Rectal smooth muscle tissue (tissue), 1 donor: Measurements from ENCODE around the gene BHLHA15.

Experiments
- H3K27ac ChIP-seq: one replicate; pipeline ENCODE4 v1.7.0; 2013; ENCODE audit warnings: low read depth, low read length, inconsistent platforms
- H3K27me3 ChIP-seq: one replicate; pipeline ENCODE4 v1.7.0; 2013; ENCODE audit warnings: low read length; ENCODE audit not compliant: control insufficient read depth, insufficient read depth
- H3K36me3 ChIP-seq: one replicate; pipeline ENCODE4 v1.7.0; 2013; ENCODE audit warnings: low read length; ENCODE audit not compliant: control insufficient read depth, insufficient read depth
- H3K4me1 ChIP-seq: one replicate; pipeline ENCODE4 v1.7.0; 2013; ENCODE audit warnings: low read length; ENCODE audit not compliant: control insufficient read depth, insufficient read depth
- H3K4me3 ChIP-seq: one replicate; pipeline ENCODE4 v1.7.0; 2013; ENCODE audit warnings: low read length
- H3K9ac ChIP-seq: one replicate; pipeline ENCODE4 v1.7.0; 2013; ENCODE audit warnings: low read length

BHLHA15 gene

DNA sequence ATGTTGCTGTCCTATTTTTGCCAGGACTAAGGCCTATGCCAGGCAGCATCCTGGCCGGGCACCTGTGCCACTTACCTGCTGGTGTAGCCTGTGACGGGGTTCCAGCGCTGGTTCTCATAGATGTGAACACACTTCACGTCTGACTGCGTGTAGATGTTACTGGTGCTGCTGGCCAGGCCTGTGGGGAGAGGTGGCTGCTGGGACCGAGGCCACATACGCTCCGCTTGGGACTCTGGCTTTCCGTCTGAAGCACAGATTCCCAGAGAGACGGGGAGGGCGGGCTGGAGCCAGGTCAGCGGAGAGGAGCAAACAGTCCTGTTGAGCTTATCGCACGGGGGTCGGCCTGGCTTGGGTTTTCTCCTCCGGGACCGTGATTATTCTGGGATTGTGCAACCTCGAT is 16.7 kb downstream of the BHLHA15 start:
- Histone ChIP-seq H3K4me1 (no peaks in the 10 kb centered on the region), H3K27ac (no peak overlapping the region), H3K27me3 (no peaks in the 10 kb centered on the region), H3K4me3 (no peak overlapping the region), H3K9ac (no peak overlapping the region), H3K36me3 (peaks cover 2% of the 10 kb centered on the region)

DNA sequence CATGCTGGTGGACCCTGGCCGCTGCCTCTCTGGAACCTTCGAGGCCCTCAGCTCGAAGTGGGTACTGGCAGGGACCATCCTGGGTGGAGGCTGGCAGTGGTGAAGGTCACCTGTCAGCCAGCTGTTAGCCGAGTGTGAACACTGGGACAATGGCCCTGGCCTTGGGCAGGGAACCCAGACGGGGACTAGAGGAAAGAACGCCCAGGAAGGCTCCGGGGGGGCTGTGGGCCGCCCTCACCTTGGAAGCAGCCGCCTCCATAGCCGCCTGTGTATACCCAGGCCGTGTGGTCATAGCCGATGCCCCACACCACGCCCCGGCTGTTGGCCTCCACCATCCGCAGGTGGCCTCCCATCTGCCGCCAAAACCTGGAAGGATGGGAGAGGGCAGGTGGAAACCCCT is 17.6 kb downstream of the BHLHA15 start:
- H3K27me3 ChIP-seq = no peaks in the 10 kb centered on the region
- peaks cover 2% of the 10 kb centered on the region for H3K36me3 ChIP-seq
- H3K27ac ChIP-seq = no peak overlapping the region
- H3K4me3 ChIP-seq = no peak overlapping the region
- no peak overlapping the region for H3K9ac ChIP-seq
- H3K4me1 ChIP-seq = no peaks in the 10 kb centered on the region

- no peak overlapping the region for H3K27ac ChIP-seq
- H3K36me3 ChIP-seq = peaks cover 2% of the 10 kb centered on the region
- H3K27me3 ChIP-seq = no peaks in the 10 kb centered on the region
- H3K4me3 ChIP-seq = no peak overlapping the region
- no peak overlapping the region for H3K9ac ChIP-seq
- no peaks in the 10 kb centered on the region for H3K4me1 ChIP-seq
These were observed 18.2 kb downstream of the BHLHA15 start for GRCh38 chr7:98229441-98229840.

GRCh38 chr7:98229991-98230745 is 18.9 kb downstream of the BHLHA15 start:
- H3K4me1 ChIP-seq = no peaks in the 10 kb centered on the region
- H3K27ac ChIP-seq = no peak overlapping the region
- peaks cover 2% of the 10 kb centered on the region for H3K36me3 ChIP-seq
- H3K27me3 ChIP-seq = no peaks in the 10 kb centered on the region
- no peak overlapping the region for H3K9ac ChIP-seq
- H3K4me3 ChIP-seq = no peak overlapping the region

DNA sequence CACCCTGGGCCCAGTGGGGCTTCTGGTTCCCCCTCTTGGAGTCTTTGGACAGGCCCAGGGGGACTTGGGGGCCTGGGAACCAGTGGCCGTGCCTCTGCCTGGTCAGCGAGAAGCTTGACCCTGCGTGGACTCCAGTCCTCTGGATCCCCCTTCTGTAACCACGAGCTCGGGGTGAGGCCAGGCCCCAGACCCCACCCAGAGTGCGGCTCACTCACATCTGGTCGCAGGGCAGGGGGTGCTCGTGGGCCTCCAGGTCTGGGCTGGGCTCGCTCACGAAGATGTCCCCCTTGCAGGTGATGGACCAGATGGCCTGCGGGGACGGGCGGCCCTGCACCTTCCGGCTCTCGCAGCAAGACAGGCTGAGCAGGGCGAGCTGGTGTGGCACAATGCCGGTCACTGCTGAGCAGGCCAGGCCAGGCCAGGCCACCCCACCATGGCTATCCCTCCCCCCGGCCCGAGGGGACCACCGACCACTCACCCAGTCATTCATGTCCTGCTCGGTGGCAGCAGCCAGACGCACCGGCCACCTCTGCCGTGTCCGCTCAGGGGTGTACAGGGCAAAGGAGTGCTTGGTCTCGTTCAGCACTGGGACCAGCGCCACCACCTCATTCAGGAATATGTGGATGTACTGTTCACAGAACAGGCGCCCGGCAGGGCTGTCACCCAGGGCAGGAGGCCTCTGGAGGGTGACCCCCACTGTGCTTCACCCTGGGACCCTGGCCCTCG is 19.7 kb downstream of the BHLHA15 start:
- Histone ChIP-seq H3K27ac (no peak overlapping the region), H3K36me3 (peaks cover 2% of the 10 kb centered on the region), H3K4me3 (no peak overlapping the region)

GRCh38 chr7:98231493-98232262 is 20.4 kb downstream of the BHLHA15 start:
- no peak overlapping the region for H3K4me3 ChIP-seq
- no peaks in the 10 kb centered on the region for H3K27me3 ChIP-seq
- H3K27ac ChIP-seq = no peak overlapping the region
- no peak overlapping the region for H3K9ac ChIP-seq
- H3K4me1 ChIP-seq = no peaks in the 10 kb centered on the region
- peaks cover 2% of the 10 kb centered on the region for H3K36me3 ChIP-seq

More for the DNA sequence above, 19.7 kb downstream of the BHLHA15 start:
- H3K27me3 ChIP-seq = no peaks in the 10 kb centered on the region
- no peak overlapping the region for H3K9ac ChIP-seq
- H3K4me1 ChIP-seq = no peaks in the 10 kb centered on the region

DNA sequence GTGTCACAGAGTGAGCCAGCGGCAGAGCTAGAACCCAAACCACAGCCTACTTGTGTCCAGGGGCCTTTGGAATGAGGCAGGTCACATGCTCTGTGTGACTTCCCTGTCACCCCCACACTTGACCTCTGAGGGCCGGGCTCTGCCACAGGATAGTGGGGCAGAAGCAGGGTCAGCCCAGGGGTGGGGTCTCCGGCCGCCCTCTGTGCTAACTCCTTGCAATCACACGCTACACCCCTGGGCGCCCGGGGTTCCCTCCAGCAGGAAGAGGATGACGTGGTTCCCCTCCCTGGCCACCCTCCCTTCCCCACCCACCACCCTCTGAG is 21.0 kb downstream of the BHLHA15 start:
- H3K4me3 ChIP-seq = no peak overlapping the region
- no peak overlapping the region for H3K27ac ChIP-seq
- H3K27me3 ChIP-seq = no peaks in the 10 kb centered on the region
- no peaks in the 10 kb centered on the region for H3K4me1 ChIP-seq
- H3K36me3 ChIP-seq = peaks cover 2% of the 10 kb centered on the region
- no peak overlapping the region for H3K9ac ChIP-seq

DNA sequence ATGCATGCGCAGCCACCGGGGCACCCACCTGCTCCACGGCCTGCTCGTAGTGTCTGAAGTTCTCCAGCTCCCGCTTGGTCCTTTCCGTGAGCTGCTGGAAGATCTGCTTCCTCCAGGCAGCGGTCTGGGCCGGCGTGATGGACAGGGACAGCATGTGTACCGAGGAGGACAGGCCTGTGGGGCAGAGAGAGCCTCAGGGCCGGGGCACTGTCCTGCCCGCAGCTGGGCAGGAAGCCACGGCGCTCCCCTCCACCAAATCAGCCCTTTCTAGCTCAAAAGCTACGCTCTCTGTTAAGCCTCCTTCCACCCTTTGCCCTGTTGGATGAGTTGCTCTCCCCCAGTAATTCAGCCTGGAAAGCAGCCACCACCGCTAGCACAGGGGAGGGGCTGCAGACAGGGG is 21.6 kb downstream of the BHLHA15 start:
- H3K27me3 ChIP-seq = no peaks in the 10 kb centered on the region
- H3K4me1 ChIP-seq = no peaks in the 10 kb centered on the region
- H3K4me3 ChIP-seq = no peak overlapping the region
- no peak overlapping the region for H3K9ac ChIP-seq
- H3K27ac ChIP-seq = no peak overlapping the region
- peaks cover 2% of the 10 kb centered on the region for H3K36me3 ChIP-seq

DNA sequence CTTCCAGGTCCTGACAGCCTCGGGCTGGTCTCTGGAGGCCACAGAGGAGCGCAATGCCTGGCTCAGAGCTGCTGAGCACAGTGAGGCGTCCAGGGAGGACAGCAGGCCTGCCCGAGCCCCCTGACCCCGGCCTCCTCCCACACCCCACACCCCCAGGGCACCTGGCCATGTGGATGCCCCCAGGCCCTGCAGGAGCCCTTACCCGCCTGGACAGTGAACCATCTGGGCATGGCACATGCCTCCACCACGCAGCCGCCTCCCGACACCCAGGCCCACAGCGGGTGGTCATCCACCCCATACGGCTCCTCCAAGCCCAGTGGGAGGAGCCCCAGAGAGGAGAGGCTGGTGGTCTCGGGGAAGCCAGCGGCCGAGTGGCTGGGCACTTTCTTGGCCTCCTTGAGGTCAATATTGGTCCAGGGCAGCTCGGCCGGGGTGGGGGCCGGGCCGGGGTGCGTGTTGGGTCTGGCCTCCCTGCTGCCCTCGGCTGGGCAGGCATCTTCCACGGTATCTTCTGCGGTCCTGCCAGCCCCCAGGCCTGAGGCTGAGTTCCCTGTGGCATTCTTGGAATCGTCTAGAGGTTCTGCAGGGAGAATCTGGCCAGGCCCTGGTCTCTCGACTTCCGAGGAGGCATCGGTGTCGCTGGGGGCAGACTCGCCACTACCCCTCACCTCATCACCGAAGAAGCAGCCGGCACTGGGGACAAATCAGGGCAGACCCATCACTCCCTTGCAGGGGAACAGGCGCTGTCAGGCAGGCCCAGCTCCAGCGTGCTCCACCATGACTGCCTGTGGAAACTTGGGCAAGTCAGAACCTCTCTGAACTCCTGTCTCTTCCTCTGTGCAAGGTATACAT is 22.2 kb downstream of the BHLHA15 start:
- Histone ChIP-seq H3K27ac (no peak overlapping the region), H3K4me3 (no peak overlapping the region), H3K9ac (no peak overlapping the region), H3K4me1 (no peaks in the 10 kb centered on the region), H3K27me3 (no peaks in the 10 kb centered on the region), H3K36me3 (peaks cover 7% of the 10 kb centered on the region)

- no peak overlapping the region for H3K4me3 ChIP-seq
- H3K27me3 ChIP-seq = no peaks in the 10 kb centered on the region
- peaks cover 8% of the 10 kb centered on the region for H3K36me3 ChIP-seq
- no peak overlapping the region for H3K9ac ChIP-seq
- H3K27ac ChIP-seq = no peak overlapping the region
- H3K4me1 ChIP-seq = no peaks in the 10 kb centered on the region
These were observed 23.3 kb downstream of the BHLHA15 start for GRCh38 chr7:98234429-98235147.

DNA sequence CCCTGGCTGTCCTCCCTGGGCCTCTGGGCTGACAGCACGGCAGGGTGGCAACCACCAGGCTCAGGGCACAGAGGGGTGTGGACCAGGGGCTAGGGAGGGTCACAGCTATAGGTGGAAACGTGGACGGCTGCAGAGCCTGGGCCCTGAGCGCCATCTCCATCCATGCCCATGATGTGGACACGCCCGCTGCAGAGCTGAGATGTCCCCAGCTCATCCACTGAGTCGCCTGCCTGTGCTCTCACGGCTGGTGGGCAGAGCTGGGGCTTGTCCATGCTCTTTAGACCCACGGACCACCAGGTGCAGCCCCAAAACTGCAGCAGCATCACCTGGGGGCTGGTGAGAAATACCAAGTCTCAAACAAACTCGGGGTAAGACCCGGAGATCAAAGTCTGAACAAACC is 24.7 kb downstream of the BHLHA15 start:
- Histone ChIP-seq H3K36me3 (peaks cover 6% of the 10 kb centered on the region), H3K27me3 (no peaks in the 10 kb centered on the region), H3K4me3 (no peak overlapping the region), H3K27ac (no peak overlapping the region), H3K9ac (no peak overlapping the region), H3K4me1 (no peaks in the 10 kb centered on the region)
